GM19025 (cell line): ENCODE data around the gene MBOAT2.

Source experiments
- ATAC-seq: cut with Tn5 transposase; IDR thresholded peaks from one replicate; pipeline ENCODE4 v1.9.1; 2021; ENCODE audit warnings: mild to moderate bottlenecking, low read depth, moderate library complexity; ENCODE audit not compliant: unreplicated experiment

Gene MBOAT2

GRCh38 chr2:8867363-8867762 is 136.1 kb downstream of the MBOAT2 start:
- no peak for ATAC-seq

GRCh38 chr2:8863331-8863953 is 140.0 kb downstream of the MBOAT2 start:
- ATAC-seq: no peak

GRCh38 chr2:8862230-8862629 is 141.3 kb downstream of the MBOAT2 start:
- ATAC-seq: no peak

- no peak for ATAC-seq
These were observed 141.7 kb downstream of the MBOAT2 start for GRCh38 chr2:8861797-8862196.

GRCh38 chr2:8860239-8860638 is 143.2 kb downstream of the MBOAT2 start:
- no peak for ATAC-seq

GRCh38 chr2:8858910-8859309 is 144.6 kb downstream of the MBOAT2 start:
- ATAC-seq: no peak

GRCh38 chr2:8858264-8858663 is 145.2 kb downstream of the MBOAT2 start:
- no peak for ATAC-seq

- no peak for ATAC-seq
These were observed 145.8 kb downstream of the MBOAT2 start for GRCh38 chr2:8857709-8858108.

- no peak for ATAC-seq
These were observed 147.3 kb downstream of the MBOAT2 start for GRCh38 chr2:8856176-8856575.

- ATAC-seq: no peak
These were observed 148.5 kb downstream of the MBOAT2 start for GRCh38 chr2:8855010-8855409.

GRCh38 chr2:8853426-8853825 is 150.1 kb downstream of the MBOAT2 start:
- ATAC-seq: no peak

- ATAC-seq: no peak
These were observed 151.5 kb downstream of the MBOAT2 start for GRCh38 chr2:8851811-8852560.

GRCh38 chr2:8850845-8851487 is 152.5 kb downstream of the MBOAT2 start:
- ATAC-seq: no peak

- ATAC-seq: no peak
These were observed 154.2 kb downstream of the MBOAT2 start for GRCh38 chr2:8849327-8849726.

- ATAC-seq: no peak
These were observed 155.0 kb downstream of the MBOAT2 start for GRCh38 chr2:8848328-8849100.

- no peak for ATAC-seq
These were observed 156.1 kb downstream of the MBOAT2 start for GRCh38 chr2:8847400-8847799.

GRCh38 chr2:8841932-8842331 is 161.6 kb downstream of the MBOAT2 start:
- ATAC-seq: no peak

GRCh38 chr2:8840475-8841091 is 162.9 kb downstream of the MBOAT2 start:
- ATAC-seq: no peak

GRCh38 chr2:8839189-8839965 is 164.1 kb downstream of the MBOAT2 start:
- no peak for ATAC-seq

- ATAC-seq: no peak
These were observed 165.7 kb downstream of the MBOAT2 start for GRCh38 chr2:8837795-8838140.
